HCT116 (cell line): ENCODE data around the gene LUC7L. TPM values are rescaled to one million over a fixed set of nuclear protein-coding genes. Genes with fewer than 3 reads are reported as not detected.
"Not testable (repeated sequence)": the region's sequence is repeated elsewhere in the genome, so short reads cannot be mapped to it uniquely, and the experiment has no call there.

Experiments
- ATAC-seq: fragments of 200-7000 bp; cut with Tn5 transposase; 2 replicates; pipeline ENCODE4 v1.9.1; 2020; ENCODE audit warnings: mild to moderate bottlenecking, moderate library complexity
- BruUV-seq: library from RNA; stranded (reverse); fragments of 400-500 nt; replicated peaks from 2 replicates; lab custom pipeline; 2021; lab: Mats Ljungman, UMichigan
- CTCF ChIA-PET: fragments of 300-600 bp; sonication (Branson Sonifier 250); formaldehyde crosslinking; loops from one replicate; lab custom pipeline; 2021; ENCODE audit warnings: antibody characterized with exemption; lab: Charles Lee
- POLR2A ChIA-PET: fragments of 300-600, 350-600 bp; sonication (Branson Sonifier 250); formaldehyde crosslinking; loops from one replicate; lab custom pipeline; 2021; ENCODE audit warnings: antibody characterized with exemption; lab: Charles Lee
- RAD21 ChIA-PET, 2 experiments: fragments of 300-600 bp; sonication (Branson Sonifier 250); formaldehyde crosslinking; loops; one replicate each; lab custom pipeline; 2023; ENCODE audit warnings: low total read pairs in 2 of 2; ENCODE audit not compliant: uncharacterized antibody in 2 of 2, unreplicated experiment in 2 of 2, low non-redundant PET in 1 of 2; lab: Charles Lee
- DNase-seq: peaks from one replicate; pipeline ENCODE4 v3.0.0-alpha.2; 2010; ENCODE audit warnings: low read depth, low spot score
- H2AFZ ChIP-seq: fragments of 200-600 bp; shearing (Covaris generic), sonication (generic); 2 replicates; pipeline ENCODE4 v1.6.1; 2017; ENCODE audit warnings: low read depth, mixed run types, mixed read lengths, antibody characterized with exemption, low read length; ENCODE audit not compliant: poor library complexity, severe bottlenecking
- H3K27ac ChIP-seq: 2 replicates; pipeline ENCODE4 v1.5.1; 2012; ENCODE audit warnings: low read depth, low read length
- H3K27me3 ChIP-seq: fragments of 200-600 bp; sonication (generic); 2 replicates; pipeline ENCODE4 v1.6.1; 2016; ENCODE audit warnings: mixed run types, low read length, mixed read lengths; ENCODE audit not compliant: insufficient read depth
- H3K36me3 ChIP-seq, 2 experiments: fragments of 200-500 bp in 1 of 2; fragments of 200-600 bp in 1 of 2; sonication (Bioruptor generic) in 1 of 2; sonication (generic) in 1 of 2; 2 replicates each; pipeline versions ENCODE4 v1.5.1 to v1.6.1; 2014 to 2016; ENCODE audit warnings: low read length in 2 of 2, inconsistent platforms in 1 of 2, mixed read lengths in 1 of 2, mixed run types in 1 of 2; ENCODE audit not compliant: insufficient read depth in 2 of 2, control insufficient read depth in 1 of 2
- H3K4me1 ChIP-seq, 2 experiments: fragments of 200-600 bp in 1 of 2; sonication (generic) in 1 of 2; 2 replicates each; pipeline versions ENCODE4 v1.5.1 to v1.6.1; 2012 to 2017; ENCODE audit warnings: low read length in 2 of 2, inconsistent platforms in 1 of 2, mild to moderate bottlenecking in 1 of 2, mixed read lengths in 1 of 2, mixed run types in 1 of 2, moderate library complexity in 1 of 2; ENCODE audit not compliant: insufficient read depth in 2 of 2, control insufficient read depth in 1 of 2
- H3K4me2 ChIP-seq: fragments of 200-600 bp; sonication (generic); 2 replicates; pipeline ENCODE4 v1.6.1; 2017; ENCODE audit warnings: mixed run types, low read length, mixed read lengths
- H3K4me3 ChIP-seq, 2 experiments: fragments of 200-600 bp in 1 of 2; sonication (generic) in 1 of 2; replicated peaks in 1 of 2; 2 replicates each; pipeline ENCODE4 v1.5.1; 2011 to 2016; ENCODE audit warnings: low read length in 2 of 2, control low read depth in 1 of 2, low read depth in 1 of 2, mild to moderate bottlenecking in 1 of 2, mixed read lengths in 1 of 2, mixed run types in 1 of 2
- H3K79me2 ChIP-seq: fragments of 200-600 bp; sonication (generic); 2 replicates; pipeline ENCODE4 v1.6.1; 2017; ENCODE audit warnings: mild to moderate bottlenecking, mixed run types, low read length, moderate library complexity, mixed read lengths; ENCODE audit not compliant: insufficient read depth
- H3K9ac ChIP-seq: fragments of 200-600 bp; sonication (generic); 2 replicates; pipeline ENCODE4 v1.6.1; 2016; ENCODE audit warnings: low read length, mixed read lengths
- H3K9me2 ChIP-seq: fragments of 200-600 bp; sonication (generic), shearing (Covaris generic); 2 replicates; pipeline ENCODE4 v1.6.1; 2017; ENCODE audit warnings: mixed run types, mild to moderate bottlenecking, moderate library complexity; ENCODE audit not compliant: insufficient read depth
- H3K9me3 ChIP-seq, 2 experiments: fragments of 200-500 bp in 1 of 2; fragments of 200-600 bp in 1 of 2; sonication (Bioruptor generic) in 1 of 2; sonication (generic) in 1 of 2; 2 replicates each; pipeline ENCODE4 v1.6.1; 2014 to 2017; ENCODE audit warnings: low read length in 2 of 2, mixed read lengths in 2 of 2, inconsistent platforms in 1 of 2, low read depth in 1 of 2, mild to moderate bottlenecking in 1 of 2, mixed run types in 1 of 2, moderate library complexity in 1 of 2; ENCODE audit not compliant: control insufficient read depth in 1 of 2, insufficient read depth in 1 of 2
- H4K20me1 ChIP-seq: fragments of 200-600 bp; sonication (generic), shearing (Covaris generic); 2 replicates; pipeline ENCODE4 v1.6.1; 2017; ENCODE audit warnings: mixed run types, mild to moderate bottlenecking, moderate library complexity; ENCODE audit not compliant: insufficient read depth
- FOSL1 ChIP-seq: IDR thresholded peaks from 2 replicates; pipeline ENCODE4 v1.6.1; 2012; ENCODE audit warnings: low read depth
- JUND ChIP-seq: IDR thresholded peaks from 2 replicates; pipeline ENCODE4 v1.6.1; 2012
- SIN3A ChIP-seq: IDR thresholded peaks from 2 replicates; pipeline ENCODE4 v1.6.1; 2012; ENCODE audit warnings: low read depth
- YY1 ChIP-seq: IDR thresholded peaks from 2 replicates; pipeline ENCODE4 v1.6.1; 2011; ENCODE audit warnings: low read length, low read depth, moderate library complexity, mild to moderate bottlenecking; ENCODE audit not compliant: insufficient replicate concordance; ENCODE audit errors: extremely low read depth
- ZBTB33 ChIP-seq: IDR thresholded peaks from 2 replicates; pipeline ENCODE4 v1.6.1; 2011; ENCODE audit warnings: mild to moderate bottlenecking, low read length, moderate library complexity; ENCODE audit not compliant: insufficient replicate concordance; ENCODE audit errors: extremely low read depth
- intact Hi-C: fragments of 100-400 bp; cut with micrococcal nuclease; formaldehyde crosslinking; loops from 2 replicates; pipeline ENCODE4 v1.10.0; 2022
- total RNA-seq: library from RNA; stranded (reverse); gene quantifications from one replicate; pipeline ENCODE4 v1.2.1, GENCODE V29; 2021; ENCODE audit not compliant: unreplicated experiment

Gene LUC7L
- total RNA-seq, 1 experiment from 2014 or later = 50.5 TPM

DNA sequence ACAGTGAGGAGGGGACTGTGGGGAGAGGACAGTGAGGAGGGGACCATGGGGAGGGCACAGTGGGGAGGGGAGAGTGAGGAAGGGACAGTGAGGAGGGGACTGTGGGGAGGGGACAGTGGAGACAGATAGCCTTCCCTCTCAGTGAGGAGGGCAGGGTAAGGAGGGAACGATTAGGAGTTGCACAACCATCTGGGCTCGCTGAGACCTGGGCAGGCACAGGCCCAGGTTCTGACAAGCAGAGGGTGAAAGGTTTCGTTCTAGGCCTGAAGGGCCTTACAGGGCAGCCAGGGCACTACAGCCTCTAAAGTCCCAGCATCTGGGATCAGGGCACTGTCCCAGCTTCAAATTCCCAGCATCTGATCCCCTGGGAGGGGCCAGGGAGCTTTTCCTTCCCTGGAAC lies 65.6 kb downstream of the LUC7L start:
- DNase-seq, H4K20me1 ChIP-seq, H3K4me1 ChIP-seq, H3K4me3 ChIP-seq, H2AFZ ChIP-seq, intact Hi-C loops, BruUV-seq, H3K27ac ChIP-seq, H3K9me3 ChIP-seq, H3K9ac ChIP-seq, H3K36me3 ChIP-seq, H3K27me3 ChIP-seq, CTCF ChIA-PET, POLR2A ChIA-PET, H3K79me2 ChIP-seq, H3K4me2 ChIP-seq, H3K9me2 ChIP-seq, RAD21 ChIA-PET: not testable (repeated sequence)
- peak; percentile 27; the same call in 1 of the 2 replicates for ATAC-seq

- H2AFZ ChIP-seq, H3K4me1 ChIP-seq, CTCF ChIA-PET, H3K79me2 ChIP-seq, BruUV-seq, H3K4me3 ChIP-seq, RAD21 ChIA-PET, H3K4me2 ChIP-seq, H3K9me2 ChIP-seq, H3K27ac ChIP-seq, H3K9ac ChIP-seq, H3K36me3 ChIP-seq, H3K9me3 ChIP-seq, H3K27me3 ChIP-seq, H4K20me1 ChIP-seq, intact Hi-C loops, ATAC-seq, DNase-seq, POLR2A ChIA-PET: not testable (repeated sequence)
These were observed 66.1 kb downstream of the LUC7L start for GRCh38 chr16:163139-163538.

DNA sequence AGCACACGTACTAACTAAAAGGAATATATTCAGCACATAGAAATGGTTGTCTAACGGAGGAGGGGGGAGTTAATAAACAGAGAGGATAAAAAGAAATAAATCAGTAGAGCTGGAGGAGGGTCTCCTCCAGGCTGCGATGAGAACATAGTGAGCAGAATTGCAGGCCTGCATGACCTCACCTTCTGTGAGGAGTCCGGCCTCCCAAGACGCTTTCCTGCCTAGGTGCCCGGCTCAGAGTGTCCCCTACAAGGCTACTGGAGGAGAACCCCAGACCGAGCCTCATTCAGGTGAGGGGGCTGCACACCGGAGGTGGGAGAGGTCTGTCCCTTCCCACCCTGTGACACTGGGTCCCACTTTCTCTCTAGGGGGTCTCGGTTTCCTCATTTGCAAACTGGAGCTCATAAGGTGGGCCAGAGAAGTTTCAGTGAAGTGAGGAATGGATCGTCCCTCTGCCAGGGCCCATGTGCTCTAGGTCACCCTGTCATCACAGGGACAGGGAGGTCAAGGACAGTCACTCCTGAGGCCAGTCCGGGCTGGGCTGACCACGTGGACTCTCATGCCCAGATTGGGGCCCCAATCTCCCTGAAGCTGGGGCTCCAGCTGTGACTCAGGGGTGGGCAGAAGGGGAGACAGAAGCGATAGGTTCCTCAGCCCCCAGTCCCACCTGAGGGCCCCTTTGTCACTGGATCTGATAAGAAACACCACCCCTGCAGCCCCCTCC lies 66.8 kb downstream of the LUC7L start:
- no peak overlapping the region for H2AFZ ChIP-seq
- H3K27ac ChIP-seq = no peak overlapping the region
- no peaks in the 10 kb centered on the region for H3K4me1 ChIP-seq
- no peaks in the 10 kb centered on the region for H3K27me3 ChIP-seq
- no peak overlapping the region for H3K4me2 ChIP-seq
- intact Hi-C loops = no loop called here
- H3K9me2 ChIP-seq = no peaks in the 10 kb centered on the region
- DNase-seq (no peak), ATAC-seq (no peak)
- H3K4me3 ChIP-seq = no peak overlapping the region
- no TSS peak for BruUV-seq
- ChIA-PET RAD21 (no interaction called here), POLR2A (no interaction called here)
- H3K9ac ChIP-seq = no peak overlapping the region
- no peaks in the 10 kb centered on the region for H3K36me3 ChIP-seq
- no peaks in the 10 kb centered on the region for H3K79me2 ChIP-seq
- H4K20me1 ChIP-seq = no peaks in the 10 kb centered on the region
- TF ChIP-seq SIN3A = no peak
- no peak for TF ChIP-seq FOSL1
- TF ChIP-seq YY1 = no peak
- no peak for TF ChIP-seq JUND
- TF ChIP-seq ZBTB33 = no peak
- TF ChIP-seq, all 23 proteins: peak for 0
- no peaks in the 10 kb centered on the region for H3K9me3 ChIP-seq
- CTCF ChIA-PET = no interaction called here
